Neural progenitor cell (in vitro differentiated cells): Measurements from ENCODE around the gene CLDN20. TPM values are rescaled to one million over a fixed set of nuclear protein-coding genes. Genes with fewer than 3 reads are reported as not detected.
"Not testable (repeated sequence)": the region's sequence is repeated elsewhere in the genome, so short reads cannot be mapped to it uniquely, and the experiment has no call there.

Source experiments
- DNase-seq: peaks from one replicate; pipeline ENCODE4 v3.0.0-alpha.2; 2016; ENCODE audit warnings: low spot score
- H2AFZ ChIP-seq: fragments of 200-600 bp; sonication (generic); replicated peaks from 2 replicates; pipeline ENCODE4 v1.6.1; 2016; ENCODE audit warnings: antibody characterized with exemption
- H3F3A ChIP-seq: fragments of 200-600 bp; sonication (generic); 2 replicates; pipeline ENCODE4 v1.6.1; 2016; ENCODE audit warnings: antibody characterized with exemption, low read depth
- H3K27ac ChIP-seq: fragments of 200-600 bp; sonication (generic); 2 replicates; pipeline ENCODE4 v1.5.1; 2016; ENCODE audit warnings: mild to moderate bottlenecking
- H3K27me3 ChIP-seq: fragments of 200-600 bp; sonication (generic); 2 replicates; pipeline ENCODE4 v1.6.1; 2016; ENCODE audit warnings: mild to moderate bottlenecking, moderate library complexity
- H3K36me3 ChIP-seq: fragments of 200-600 bp; sonication (generic); 2 replicates; pipeline ENCODE4 v1.5.1; 2016
- H3K4me1 ChIP-seq: fragments of 200-600 bp; sonication (generic); 2 replicates; pipeline ENCODE4 v1.6.1; 2016; ENCODE audit warnings: mixed run types
- H3K4me2 ChIP-seq: fragments of 200-600 bp; sonication (generic); 2 replicates; pipeline ENCODE4 v1.6.1; 2016
- H3K4me3 ChIP-seq: fragments of 200-600 bp; sonication (generic); 2 replicates; pipeline ENCODE4 v1.5.1; 2016
- H3K79me2 ChIP-seq: fragments of 200-600 bp; sonication (generic); 2 replicates; pipeline ENCODE4 v1.6.1; 2016; ENCODE audit warnings: low read depth
- H3K9ac ChIP-seq: fragments of 200-600 bp; sonication (generic); 2 replicates; pipeline ENCODE4 v1.6.1; 2016
- H3K9me3 ChIP-seq: fragments of 200-600 bp; sonication (generic); 2 replicates; pipeline ENCODE4 v1.5.1; 2016; ENCODE audit warnings: low read depth
- H4K20me1 ChIP-seq: fragments of 200-600 bp; sonication (generic); 2 replicates; pipeline ENCODE4 v1.6.1; 2016; ENCODE audit warnings: low read depth
- H3K27ac Mint-ChIP-seq: 3 replicates; pipeline ENCODE4 v1.8.0; 2021; ENCODE audit warnings: mixed read lengths
- H3K27me3 Mint-ChIP-seq: 2 replicates; pipeline ENCODE4 v1.8.0; 2022; ENCODE audit warnings: low read depth, mild to moderate bottlenecking, inconsistent platforms, moderate library complexity, mixed read lengths; ENCODE audit not compliant: insufficient read depth
- H3K36me3 Mint-ChIP-seq: 3 replicates; pipeline ENCODE4 v1.8.0; 2021; ENCODE audit warnings: mixed read lengths
- H3K4me1 Mint-ChIP-seq: 3 replicates; pipeline ENCODE4 v1.8.0; 2021; ENCODE audit warnings: mixed read lengths
- H3K4me3 Mint-ChIP-seq: 3 replicates; pipeline ENCODE4 v1.8.0; 2021; ENCODE audit warnings: mild to moderate bottlenecking, moderate library complexity, mixed read lengths
- H3K9me3 Mint-ChIP-seq: 3 replicates; pipeline ENCODE4 v1.8.0; 2020; ENCODE audit warnings: mixed read lengths
- EZH2 ChIP-seq: fragments of 200-600 bp; sonication (generic); IDR thresholded peaks from 2 replicates; pipeline ENCODE4 v1.6.1; 2017; ENCODE audit warnings: antibody characterized with exemption, mild to moderate bottlenecking, moderate library complexity
- EZH2phosphoT487 ChIP-seq: fragments of 200-600 bp; sonication (generic); IDR thresholded peaks from 2 replicates; pipeline ENCODE4 v1.6.1; 2017; ENCODE audit warnings: antibody characterized with exemption
- total RNA-seq: library from RNA; depleted of rRNA; stranded (reverse); fragments of >200 nt; gene quantifications from 2 replicates; pipeline ENCODE4 v1.2.3, GENCODE V29; 2015; ENCODE audit warnings: low replicate concordance
- TF ChIP-seq, protein P1 (sequence below): fragments of 200-600 bp; sonication (generic); IDR thresholded peaks from 2 replicates; pipeline ENCODE4 v1.5.1; 2017; ENCODE audit warnings: antibody characterized with exemption, mild to moderate bottlenecking

CLDN20 gene
- total RNA-seq, 1 donor from 2014 or later: not detected

DNA sequence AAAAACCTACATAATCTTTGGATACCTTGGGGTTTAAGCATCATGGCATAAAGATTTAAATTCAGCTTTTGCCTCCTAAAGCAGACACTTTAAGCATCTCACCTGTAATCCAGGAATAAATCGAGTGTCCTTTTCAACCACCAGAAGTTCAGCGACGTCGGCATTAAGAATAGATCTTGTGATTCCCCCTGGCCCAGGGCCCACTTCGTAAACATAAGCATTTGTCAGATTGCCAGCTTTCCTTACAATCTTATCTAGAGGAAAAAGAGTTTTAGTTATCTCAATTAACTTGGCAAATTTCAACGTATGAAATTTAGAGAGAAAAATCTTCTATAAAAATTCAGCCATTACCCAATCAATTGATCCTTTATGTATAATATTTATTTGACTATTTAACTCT, 47.3 kb downstream of the CLDN20 start:
- H3K36me3 Mint-ChIP-seq: peaks cover 11% of the 10 kb centered on the region
- DNase-seq: no peak
- no peaks in the 10 kb centered on the region for H3K9me3 Mint-ChIP-seq
- no peak overlapping the region for H3K27ac ChIP-seq
- no peak overlapping the region for H3K27ac Mint-ChIP-seq
- H3K27me3 Mint-ChIP-seq: peaks cover 3% of the 10 kb centered on the region
- H3K4me1 Mint-ChIP-seq: peaks cover 14% of the 10 kb centered on the region
- peaks cover 3% of the 10 kb centered on the region for H3K36me3 ChIP-seq
- H2AFZ ChIP-seq: no peak overlapping the region
- no peak overlapping the region for H3K4me2 ChIP-seq
- H3K4me3 ChIP-seq: no peak overlapping the region
- peaks cover 36% of the 10 kb centered on the region for H3K79me2 ChIP-seq
- H3K4me3 Mint-ChIP-seq: no peak overlapping the region
- no peaks in the 10 kb centered on the region for H3K9me3 ChIP-seq
- H4K20me1 ChIP-seq: peaks cover 4% of the 10 kb centered on the region
- H3K9ac ChIP-seq: no peak overlapping the region
- peaks cover 17% of the 10 kb centered on the region for H3F3A ChIP-seq
- TF ChIP-seq EZH2phosphoT487: no peak
- TF ChIP-seq, protein P1, sequence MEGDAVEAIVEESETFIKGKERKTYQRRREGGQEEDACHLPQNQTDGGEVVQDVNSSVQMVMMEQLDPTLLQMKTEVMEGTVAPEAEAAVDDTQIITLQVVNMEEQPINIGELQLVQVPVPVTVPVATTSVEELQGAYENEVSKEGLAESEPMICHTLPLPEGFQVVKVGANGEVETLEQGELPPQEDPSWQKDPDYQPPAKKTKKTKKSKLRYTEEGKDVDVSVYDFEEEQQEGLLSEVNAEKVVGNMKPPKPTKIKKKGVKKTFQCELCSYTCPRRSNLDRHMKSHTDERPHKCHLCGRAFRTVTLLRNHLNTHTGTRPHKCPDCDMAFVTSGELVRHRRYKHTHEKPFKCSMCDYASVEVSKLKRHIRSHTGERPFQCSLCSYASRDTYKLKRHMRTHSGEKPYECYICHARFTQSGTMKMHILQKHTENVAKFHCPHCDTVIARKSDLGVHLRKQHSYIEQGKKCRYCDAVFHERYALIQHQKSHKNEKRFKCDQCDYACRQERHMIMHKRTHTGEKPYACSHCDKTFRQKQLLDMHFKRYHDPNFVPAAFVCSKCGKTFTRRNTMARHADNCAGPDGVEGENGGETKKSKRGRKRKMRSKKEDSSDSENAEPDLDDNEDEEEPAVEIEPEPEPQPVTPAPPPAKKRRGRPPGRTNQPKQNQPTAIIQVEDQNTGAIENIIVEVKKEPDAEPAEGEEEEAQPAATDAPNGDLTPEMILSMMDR: no peak
- no peak for TF ChIP-seq EZH2
- no peaks in the 10 kb centered on the region for H3K27me3 ChIP-seq
- H3K4me1 ChIP-seq: no peaks in the 10 kb centered on the region

DNA sequence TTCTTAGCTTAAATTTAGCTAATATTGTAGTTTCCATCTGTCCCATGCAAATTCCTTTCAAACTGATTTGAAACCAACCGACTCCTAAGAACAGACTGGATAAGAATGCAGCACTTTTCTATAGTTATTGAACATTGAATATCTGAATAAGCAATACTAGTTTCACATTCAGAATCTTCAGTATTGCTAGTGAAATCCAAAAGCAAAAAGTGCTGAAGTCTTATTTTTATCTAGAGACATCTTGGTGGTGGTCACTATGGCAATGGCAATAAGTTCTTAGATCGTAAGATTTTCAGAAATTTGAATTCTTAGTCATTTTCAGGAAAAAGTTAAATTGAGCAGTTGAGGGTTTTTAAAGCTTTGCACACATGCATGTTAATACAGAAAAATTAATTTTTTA, 47.8 kb downstream of the CLDN20 start:
- Mint-ChIP-seq H3K9me3 (no peaks in the 10 kb centered on the region), H3K4me3 (no peak overlapping the region), H3K4me1 (peaks cover 14% of the 10 kb centered on the region), H3K36me3 (peaks cover 11% of the 10 kb centered on the region), H3K27ac (no peak overlapping the region), H3K27me3 (peaks cover 5% of the 10 kb centered on the region)
- H3F3A ChIP-seq: peaks cover 14% of the 10 kb centered on the region
- H3K4me1 ChIP-seq: no peaks in the 10 kb centered on the region
- H4K20me1 ChIP-seq: peaks cover 4% of the 10 kb centered on the region
- DNase-seq: no peak
- no peaks in the 10 kb centered on the region for H3K27me3 ChIP-seq
- H3K36me3 ChIP-seq: peaks cover 3% of the 10 kb centered on the region
- no peak overlapping the region for H3K4me3 ChIP-seq
- H3K27ac ChIP-seq: no peak overlapping the region
- peaks cover 36% of the 10 kb centered on the region for H3K79me2 ChIP-seq
- TF ChIP-seq EZH2 (no peak), EZH2phosphoT487 (no peak)
- TF ChIP-seq, protein P1: no peak
- no peaks in the 10 kb centered on the region for H3K9me3 ChIP-seq
- H3K4me2 ChIP-seq: no peak overlapping the region
- H3K9ac ChIP-seq: no peak overlapping the region
- no peak overlapping the region for H2AFZ ChIP-seq

DNA sequence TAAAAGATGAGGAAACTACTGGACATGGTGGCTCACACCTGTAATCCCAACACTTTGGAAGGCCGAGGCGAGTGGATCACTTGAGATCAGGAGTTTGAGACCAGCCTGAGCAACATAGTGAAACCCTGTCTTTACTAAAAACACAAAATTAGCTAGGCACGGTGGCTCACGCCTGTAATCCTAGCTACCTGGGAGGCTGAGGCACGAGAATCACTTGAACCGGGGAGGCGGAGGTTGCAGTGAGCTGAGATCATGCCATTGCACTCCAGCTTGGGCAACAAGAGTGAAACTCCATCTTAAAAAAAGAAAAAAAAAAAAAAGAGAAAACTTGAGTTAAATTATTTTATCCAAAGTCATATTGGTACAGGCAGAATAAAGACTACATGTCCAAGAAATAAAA, 49.1 kb downstream of the CLDN20 start:
- H4K20me1 ChIP-seq, DNase-seq, H3K27me3 Mint-ChIP-seq, H3K36me3 ChIP-seq, H3K27me3 ChIP-seq, H3K36me3 Mint-ChIP-seq, H3K9me3 ChIP-seq, H3K4me1 ChIP-seq, H3F3A ChIP-seq, H3K27ac Mint-ChIP-seq, H3K9ac ChIP-seq, H3K9me3 Mint-ChIP-seq, H3K27ac ChIP-seq, H2AFZ ChIP-seq: not testable (repeated sequence)
- peaks cover 14% of the 10 kb centered on the region for H3K4me1 Mint-ChIP-seq
- Histone ChIP-seq H3K4me3 (peak overlapping the region; percentile 92), H3K4me2 (peak overlapping the region; percentile 81), H3K79me2 (peaks cover 36% of the 10 kb centered on the region)
- peak overlapping the region; percentile 95 for H3K4me3 Mint-ChIP-seq

DNA sequence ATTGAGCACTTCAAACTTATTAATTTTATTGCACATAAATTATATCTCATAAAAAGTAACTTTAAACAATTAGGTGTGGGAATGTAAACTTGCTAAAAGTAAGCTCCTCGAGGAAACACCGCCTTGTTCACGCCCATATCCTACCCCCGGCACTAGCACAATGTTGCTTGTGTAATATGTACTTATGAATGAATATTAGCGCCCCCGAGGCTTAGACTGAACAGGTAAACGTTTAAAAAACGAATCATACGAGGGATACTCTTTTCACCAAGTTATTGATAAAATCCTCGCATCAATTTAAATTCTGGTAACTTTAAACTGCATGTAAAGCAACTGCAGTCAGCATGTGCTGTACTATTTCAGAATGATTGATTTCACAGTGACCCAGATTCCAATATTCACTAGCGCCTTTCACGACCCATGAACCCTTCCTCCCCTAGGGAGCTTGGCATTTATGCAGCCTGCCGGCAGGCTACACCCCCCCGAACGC, 49.8 kb downstream of the CLDN20 start:
- no peaks in the 10 kb centered on the region for H4K20me1 ChIP-seq
- H3K9ac ChIP-seq: peak overlapping the region; percentile 76
- H3K27me3 ChIP-seq: no peaks in the 10 kb centered on the region
- H3K4me1 ChIP-seq: no peaks in the 10 kb centered on the region
- H3K36me3 ChIP-seq: no peaks in the 10 kb centered on the region
- peak overlapping the region; percentile 92 for H3K4me3 ChIP-seq
- no peak for DNase-seq
- H2AFZ ChIP-seq: peak overlapping the region; percentile 92
- Mint-ChIP-seq H3K27ac (peak overlapping the region; percentile 42), H3K9me3 (no peaks in the 10 kb centered on the region), H3K36me3 (peaks cover 7% of the 10 kb centered on the region), H3K4me3 (peak overlapping the region; percentile 95), H3K4me1 (peaks cover 14% of the 10 kb centered on the region), H3K27me3 (peaks cover 5% of the 10 kb centered on the region)
- no peak overlapping the region for H3K27ac ChIP-seq
- peaks cover 6% of the 10 kb centered on the region for H3F3A ChIP-seq
- peak overlapping the region; percentile 81 for H3K4me2 ChIP-seq
- H3K9me3 ChIP-seq: no peaks in the 10 kb centered on the region
- peaks cover 36% of the 10 kb centered on the region for H3K79me2 ChIP-seq
- TF ChIP-seq EZH2 (no peak), EZH2phosphoT487 (no peak)
- TF ChIP-seq, protein P1: no peak
